SU-DHL-6 (cell line): ENCODE results near the gene CA5B.

Source experiments
- EZH2phosphoT487 ChIP-seq: fragments of 200-600 bp; sonication (generic), shearing (Covaris generic); conservative IDR thresholded peaks from 2 replicates; pipeline ENCODE4 v1.6.1; 2018; ENCODE audit warnings: mild to moderate bottlenecking, antibody characterized with exemption, low read length, moderate library complexity, mixed read lengths
- TF ChIP-seq, protein P1 (sequence below): fragments of 200-600 bp; sonication (generic); IDR thresholded peaks from one replicate; pipeline ENCODE4 v1.5.1; 2017; ENCODE audit warnings: antibody characterized with exemption, mild to moderate bottlenecking, low read length, moderate library complexity; ENCODE audit not compliant: insufficient read depth, poor library complexity, severe bottlenecking

DNA sequence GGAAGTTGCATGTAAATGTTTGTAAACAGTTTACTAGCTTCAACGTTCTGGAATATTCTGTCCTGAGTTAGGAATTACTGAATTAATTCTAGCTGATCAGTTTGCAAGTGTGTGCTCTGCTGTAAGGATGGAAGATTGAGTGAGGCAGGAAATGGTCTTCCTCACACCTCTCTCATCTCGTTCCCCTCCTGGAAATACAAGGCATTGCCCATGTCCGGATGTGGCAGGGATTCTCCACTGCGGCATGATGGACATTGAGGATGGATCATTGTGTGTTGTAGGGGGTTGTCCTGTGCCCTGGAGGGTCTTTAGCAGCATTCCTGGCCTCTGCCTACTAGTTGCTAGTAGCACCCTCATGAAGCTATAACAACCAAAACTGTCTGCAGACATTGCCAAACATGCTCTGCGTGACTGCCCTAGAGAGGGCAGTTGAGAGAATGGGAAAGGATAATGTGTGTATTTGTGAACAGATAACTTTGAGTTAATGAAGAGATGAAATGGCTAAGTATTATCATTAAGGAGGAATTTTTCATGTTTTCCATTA lies 12.6 kb downstream of the CA5B start:
- TF ChIP-seq, protein P1, sequence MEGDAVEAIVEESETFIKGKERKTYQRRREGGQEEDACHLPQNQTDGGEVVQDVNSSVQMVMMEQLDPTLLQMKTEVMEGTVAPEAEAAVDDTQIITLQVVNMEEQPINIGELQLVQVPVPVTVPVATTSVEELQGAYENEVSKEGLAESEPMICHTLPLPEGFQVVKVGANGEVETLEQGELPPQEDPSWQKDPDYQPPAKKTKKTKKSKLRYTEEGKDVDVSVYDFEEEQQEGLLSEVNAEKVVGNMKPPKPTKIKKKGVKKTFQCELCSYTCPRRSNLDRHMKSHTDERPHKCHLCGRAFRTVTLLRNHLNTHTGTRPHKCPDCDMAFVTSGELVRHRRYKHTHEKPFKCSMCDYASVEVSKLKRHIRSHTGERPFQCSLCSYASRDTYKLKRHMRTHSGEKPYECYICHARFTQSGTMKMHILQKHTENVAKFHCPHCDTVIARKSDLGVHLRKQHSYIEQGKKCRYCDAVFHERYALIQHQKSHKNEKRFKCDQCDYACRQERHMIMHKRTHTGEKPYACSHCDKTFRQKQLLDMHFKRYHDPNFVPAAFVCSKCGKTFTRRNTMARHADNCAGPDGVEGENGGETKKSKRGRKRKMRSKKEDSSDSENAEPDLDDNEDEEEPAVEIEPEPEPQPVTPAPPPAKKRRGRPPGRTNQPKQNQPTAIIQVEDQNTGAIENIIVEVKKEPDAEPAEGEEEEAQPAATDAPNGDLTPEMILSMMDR, result no peak
- no peak for TF ChIP-seq EZH2phosphoT487
